AG04450 (cell line): ENCODE data around the gene HIF1AN. TPM values are rescaled to one million over a fixed set of nuclear protein-coding genes. Genes with fewer than 3 reads are reported as not detected.
"Not testable (repeated sequence)": the region's sequence is repeated elsewhere in the genome, so short reads cannot be mapped to it uniquely, and the experiment has no call there.

ENCODE experiments used
- CTCF ChIA-PET: fragments of 300-600, 350-600 bp; formaldehyde crosslinking; extraction: SDS; loops from one replicate; lab custom pipeline; 2022; ENCODE audit warnings: antibody characterized with exemption, inconsistent platforms; lab: Charles Lee
- POLR2A ChIA-PET: fragments of 350-600 bp; formaldehyde crosslinking; extraction: SDS; loops from one replicate; lab custom pipeline; 2021; ENCODE audit warnings: antibody characterized with exemption, inconsistent platforms; lab: Yijun Ruan, JAX
- DNase-seq: peaks from one replicate; pipeline ENCODE4 v3.0.0-alpha.2; 2011; ENCODE audit warnings: low read depth, low spot score
- H3K27ac ChIP-seq: one replicate; pipeline ENCODE4 v1.5.1; 2012; ENCODE audit warnings: low read depth, low read length, control low read depth
- H3K27me3 ChIP-seq: one replicate; pipeline ENCODE4 v1.6.0; 2012; ENCODE audit warnings: low read length; ENCODE audit not compliant: control insufficient read depth, insufficient read depth
- H3K4me3 ChIP-seq: 2 replicates; pipeline ENCODE4 v1.5.1; 2011; ENCODE audit warnings: mild to moderate bottlenecking, low read depth, low read length, control low read depth
- H3K9me3 ChIP-seq: 2 replicates; pipeline ENCODE4 v1.5.1; 2012; ENCODE audit warnings: low read length; ENCODE audit not compliant: control insufficient read depth, insufficient read depth
- polyA plus RNA-seq: library from polyadenylated mRNA; depleted of rRNA; stranded (reverse); fragments of >200 nt; gene quantifications from 2 replicates; pipeline ENCODE4 v1.2.3, GENCODE V29; 2011
- TF ChIP-seq, protein P1 (sequence below): IDR thresholded peaks from 2 replicates; pipeline ENCODE4 v1.5.1; 2011; ENCODE audit warnings: low read depth, low read length, control low read depth, inconsistent platforms

HIF1AN gene
- polyA plus RNA-seq, 1 experiment: 31.0 TPM

DNA sequence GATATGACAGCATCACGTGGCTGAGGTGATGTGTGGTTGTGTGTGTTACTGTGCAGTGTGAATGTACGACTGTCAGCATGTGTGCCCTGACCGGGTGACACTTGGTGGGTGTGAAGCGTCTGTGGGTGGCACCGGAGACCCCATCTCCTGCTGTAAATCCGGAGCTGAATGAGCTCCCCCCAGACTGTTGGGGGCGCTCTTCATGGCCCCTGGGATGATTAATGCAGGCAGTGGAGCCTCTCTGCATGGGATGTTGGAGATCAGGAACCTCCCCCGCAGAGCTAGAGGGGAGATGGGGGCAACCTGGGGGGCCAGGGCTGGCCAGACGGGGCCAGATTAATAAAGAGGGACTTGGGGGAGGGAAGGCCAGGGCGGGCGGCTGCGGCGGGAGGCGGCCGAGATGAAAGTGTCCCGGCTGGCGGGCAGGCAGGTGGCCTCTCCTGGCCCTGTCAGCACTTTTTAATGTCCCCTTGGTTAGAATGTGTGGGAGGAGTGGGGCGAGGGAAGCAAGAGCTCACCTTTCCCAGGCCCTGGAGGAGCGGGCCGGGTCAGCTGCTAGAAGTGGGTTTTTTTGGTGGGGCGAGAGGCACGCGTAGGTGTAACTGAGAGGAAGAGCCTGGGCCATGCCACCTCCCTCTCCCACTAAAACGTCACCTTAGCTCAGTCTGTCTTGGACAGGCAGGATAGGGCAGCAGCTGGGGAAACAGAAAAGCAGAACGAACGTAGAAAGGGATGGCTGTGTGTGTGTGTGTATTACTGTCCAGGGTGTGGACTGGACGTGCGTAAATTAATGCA, 34.1 kb downstream of the HIF1AN start:
- POLR2A ChIA-PET: no interaction called here

DNA sequence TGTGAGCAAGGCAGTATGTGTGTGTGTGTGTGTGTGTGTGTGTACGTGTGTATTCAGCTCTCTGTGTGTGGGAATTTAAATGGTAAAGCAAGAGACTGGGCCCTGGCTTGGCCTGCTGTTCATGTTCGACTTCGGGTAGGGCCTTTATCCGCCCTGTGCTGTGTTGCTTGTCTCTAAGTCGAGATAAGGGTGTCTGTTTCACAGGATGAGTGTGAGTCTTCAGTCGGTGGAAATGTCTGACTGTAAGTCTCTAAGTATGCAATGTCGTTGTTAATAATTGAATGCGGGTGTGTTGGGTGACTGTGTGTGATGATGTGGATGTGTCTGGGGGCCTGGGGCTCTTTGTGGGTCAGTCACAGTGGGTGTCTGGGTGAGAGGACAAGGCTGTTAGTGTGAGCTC, 34.8 kb downstream of the HIF1AN start:
- CTCF ChIA-PET: interaction anchor here (1.7 kb wide), 1 partner anchor 7 kb away, joined by 9 read pairs; no protein-coding TSS in a partner anchor
- no peaks in the 10 kb centered on the region for H3K9me3 ChIP-seq
- POLR2A ChIA-PET: no interaction called here
- TF ChIP-seq, protein P1, sequence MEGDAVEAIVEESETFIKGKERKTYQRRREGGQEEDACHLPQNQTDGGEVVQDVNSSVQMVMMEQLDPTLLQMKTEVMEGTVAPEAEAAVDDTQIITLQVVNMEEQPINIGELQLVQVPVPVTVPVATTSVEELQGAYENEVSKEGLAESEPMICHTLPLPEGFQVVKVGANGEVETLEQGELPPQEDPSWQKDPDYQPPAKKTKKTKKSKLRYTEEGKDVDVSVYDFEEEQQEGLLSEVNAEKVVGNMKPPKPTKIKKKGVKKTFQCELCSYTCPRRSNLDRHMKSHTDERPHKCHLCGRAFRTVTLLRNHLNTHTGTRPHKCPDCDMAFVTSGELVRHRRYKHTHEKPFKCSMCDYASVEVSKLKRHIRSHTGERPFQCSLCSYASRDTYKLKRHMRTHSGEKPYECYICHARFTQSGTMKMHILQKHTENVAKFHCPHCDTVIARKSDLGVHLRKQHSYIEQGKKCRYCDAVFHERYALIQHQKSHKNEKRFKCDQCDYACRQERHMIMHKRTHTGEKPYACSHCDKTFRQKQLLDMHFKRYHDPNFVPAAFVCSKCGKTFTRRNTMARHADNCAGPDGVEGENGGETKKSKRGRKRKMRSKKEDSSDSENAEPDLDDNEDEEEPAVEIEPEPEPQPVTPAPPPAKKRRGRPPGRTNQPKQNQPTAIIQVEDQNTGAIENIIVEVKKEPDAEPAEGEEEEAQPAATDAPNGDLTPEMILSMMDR: no peak
- H3K27me3 ChIP-seq: peaks cover 64% of the 10 kb centered on the region
- DNase-seq: no peak
- no peak overlapping the region for H3K4me3 ChIP-seq
- H3K27ac ChIP-seq: no peak overlapping the region

More for the DNA sequence above, 34.1 kb downstream of the HIF1AN start:
- CTCF ChIA-PET: no interaction called here
- DNase-seq: no peak
- Histone ChIP-seq H3K4me3 (no peak overlapping the region), H3K27me3 (peaks cover 66% of the 10 kb centered on the region), H3K27ac (no peak overlapping the region), H3K9me3 (no peaks in the 10 kb centered on the region)
- TF ChIP-seq, protein P1: no peak

DNA sequence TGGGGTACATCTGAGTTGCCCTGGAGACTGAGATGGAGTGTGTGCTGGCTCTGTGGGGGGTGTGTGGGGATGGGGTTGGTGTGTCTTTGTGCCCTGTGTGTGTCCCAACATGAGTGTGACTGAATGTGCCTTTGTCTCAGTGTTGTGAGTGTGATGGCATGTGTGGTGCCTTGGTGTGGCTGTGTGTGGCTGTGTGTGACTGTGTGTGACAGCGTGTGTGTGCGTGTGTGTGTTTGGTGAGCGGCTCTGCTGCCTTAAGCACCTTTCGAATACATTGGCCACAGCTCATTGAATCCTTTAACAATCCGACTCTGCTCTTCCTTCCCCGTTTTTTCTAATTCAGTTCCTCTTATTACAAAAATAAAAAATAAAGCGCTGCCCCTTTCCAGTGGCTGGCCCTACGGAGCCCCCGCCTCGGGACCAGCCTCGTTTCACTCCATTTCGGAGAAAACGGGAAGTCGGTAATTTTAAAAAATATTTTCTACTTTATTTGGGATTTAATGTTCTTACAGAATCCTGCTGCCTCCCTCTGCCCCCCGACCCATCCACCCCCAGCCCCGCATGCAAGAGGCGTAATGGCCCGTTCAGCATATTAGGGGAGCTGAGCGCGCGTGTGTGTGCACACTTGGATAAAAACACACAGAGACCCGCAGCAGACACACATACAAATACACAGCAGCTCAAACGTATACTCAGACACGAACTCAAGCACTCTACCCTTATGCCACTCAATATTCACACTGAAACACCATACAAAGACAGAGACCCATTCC, 35.5 kb downstream of the HIF1AN start:
- DNase-seq: no peak
- Histone ChIP-seq H3K27ac (no peak overlapping the region), H3K4me3 (no peak overlapping the region), H3K9me3 (no peaks in the 10 kb centered on the region), H3K27me3 (peaks cover 63% of the 10 kb centered on the region)
- POLR2A ChIA-PET: no interaction called here
- TF ChIP-seq, protein P1: no peak
- CTCF ChIA-PET: interaction anchor here (1.7 kb wide), 1 partner anchor 8 kb away, joined by 9 read pairs; no protein-coding TSS in a partner anchor

DNA sequence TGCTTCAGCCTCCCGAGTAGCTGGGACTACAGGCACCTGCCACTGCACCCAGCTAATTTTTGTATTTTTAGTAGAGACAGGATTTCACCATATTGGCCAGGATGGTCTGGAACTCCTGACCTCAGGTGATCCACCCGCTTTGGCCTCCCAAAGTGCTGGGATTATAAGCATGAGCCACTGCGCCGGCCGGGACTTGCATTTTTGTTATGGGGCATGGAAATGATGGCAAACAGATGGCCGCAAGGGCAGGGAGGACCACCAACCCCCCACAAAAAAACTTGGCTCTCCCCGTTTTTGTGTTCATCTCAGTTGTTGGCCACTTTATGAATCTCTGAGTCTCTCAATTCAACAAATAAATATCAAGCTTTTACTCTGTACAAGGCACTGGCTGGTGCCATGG, 39.4 kb downstream of the HIF1AN start:
- peaks cover 42% of the 10 kb centered on the region for H3K27me3 ChIP-seq
- DNase-seq, H3K27ac ChIP-seq, CTCF ChIA-PET, POLR2A ChIA-PET, H3K9me3 ChIP-seq, H3K4me3 ChIP-seq: not testable (repeated sequence)

DNA sequence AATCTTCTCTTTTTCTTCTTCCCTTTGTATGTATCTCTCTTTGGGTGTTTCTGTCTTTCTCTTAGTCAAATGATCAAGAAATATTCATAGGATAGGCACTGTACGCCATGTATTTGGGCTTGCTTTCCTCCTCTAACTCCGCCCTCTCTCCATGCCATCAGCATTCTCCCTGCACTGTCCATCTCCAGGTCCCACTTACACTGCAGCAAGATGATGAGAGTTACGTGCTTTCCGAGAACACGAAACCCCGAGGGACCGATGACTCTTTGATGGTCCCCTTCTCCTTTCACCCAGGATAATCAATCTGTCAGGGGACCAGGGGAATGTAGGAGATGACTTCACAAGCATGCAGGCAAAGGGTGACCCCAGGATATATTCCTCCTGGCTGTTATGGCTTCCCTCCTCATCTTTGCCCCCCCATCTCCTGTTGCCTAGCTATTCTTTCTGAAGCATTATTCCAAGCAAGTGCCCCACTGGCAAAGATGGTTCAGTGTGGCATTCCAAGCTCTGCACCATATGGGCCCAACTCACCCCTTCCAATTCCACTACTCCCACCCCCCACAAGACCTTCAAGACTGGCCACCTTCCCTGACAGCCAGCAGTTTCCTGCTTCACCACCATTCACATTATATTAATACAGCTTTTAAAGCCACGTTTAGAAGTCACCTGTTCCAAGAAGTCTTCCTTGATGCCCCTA, 40.0 kb downstream of the HIF1AN start:
- peaks cover 37% of the 10 kb centered on the region for H3K27me3 ChIP-seq
- TF ChIP-seq, protein P1: no peak
- ChIA-PET POLR2A (no interaction called here), CTCF (no interaction called here)
- no peak overlapping the region for H3K27ac ChIP-seq
- H3K9me3 ChIP-seq: no peaks in the 10 kb centered on the region
- DNase-seq: no peak
- no peak overlapping the region for H3K4me3 ChIP-seq
